Mesenteric fat pad (tissue), 1 donor: ENCODE results near the gene FCHSD1. TPM values are rescaled to one million over a fixed set of nuclear protein-coding genes. Genes with fewer than 3 reads are reported as not detected.

Experiments
- DNase-seq: peaks from one replicate; pipeline ENCODE4 v3.0.0-alpha.2; 2020; ENCODE audit warnings: low spot score
- long read RNA-seq: library from polyadenylated mRNA; unstranded; transcript quantifications from one replicate; pipeline ENCODE4 v2.0.0, GENCODE V29; 2020
- total RNA-seq: library from RNA; stranded (reverse); fragmentation: NEBNext Ultra II Directional; extraction: Animal tissue kit (Norgen Biotek cat#: 25700); gene quantifications from one replicate; pipeline ENCODE4 v1.2.1, GENCODE V29; 2021
- donor health status: DM: yes; HTN: yes; CAD: no.

The FCHSD1 gene
- total RNA-seq = 11.5 TPM
- long read RNA-seq, partial matches to known transcripts = 0 of 10 reads
- long read RNA-seq, other reads (novel, unspliced or antisense) = 10 of 10 reads

GRCh38 chr5:141650851-141651727 is at the start of gene FCHSD1:
Gene FCHSD1, minus strand, starts transcription at chr5:141651418. Its CDS starts 50 bp downstream, at chr5:141651368.
- DNase-seq = peak; percentile 97

DNA sequence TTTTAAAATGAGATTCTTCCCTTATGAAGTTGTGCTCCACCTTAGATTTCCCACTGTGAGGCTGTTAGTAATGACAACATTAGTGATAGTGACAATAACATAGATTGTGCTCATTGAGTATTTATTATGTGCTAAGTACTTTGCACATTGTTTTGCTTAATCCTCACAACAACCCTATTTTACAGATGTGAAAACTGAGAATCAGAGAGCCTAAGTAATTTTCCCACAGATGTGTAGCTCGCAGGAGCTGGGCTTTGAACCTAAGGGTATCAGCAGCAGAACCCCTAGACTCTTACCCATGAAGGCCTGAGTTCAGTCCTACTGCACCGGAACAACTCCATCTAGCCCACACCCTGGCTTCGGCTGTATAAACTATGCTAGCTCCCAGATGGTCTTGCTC is 46.4 kb upstream of the FCHSD1 start:
- DNase-seq = no peak

DNA sequence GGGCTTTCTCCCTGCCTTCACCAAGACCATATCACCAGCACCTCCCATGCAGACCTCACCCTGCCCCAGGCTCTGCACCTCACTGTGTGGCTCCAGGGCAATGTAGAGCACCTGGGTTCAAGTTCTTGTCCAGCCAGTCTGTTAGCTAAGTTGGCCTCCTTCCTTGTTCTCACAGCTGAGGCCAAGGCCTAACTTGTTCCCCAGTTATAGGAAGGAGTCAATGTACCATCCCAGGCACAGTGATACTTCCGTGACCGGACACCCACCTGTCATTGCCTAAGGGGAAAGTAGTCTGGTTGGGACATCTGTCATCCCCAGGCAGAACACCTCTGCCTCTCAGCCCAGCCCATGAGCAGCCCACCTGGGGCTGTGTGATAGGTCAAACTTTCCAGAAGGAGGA is 45.2 kb upstream of the FCHSD1 start:
- DNase-seq = no peak

GRCh38 chr5:141695627-141696215 is 44.5 kb upstream of the FCHSD1 start:
- no peak for DNase-seq

- DNase-seq = no peak
Observed at GRCh38 chr5:141694479-141694878, 43.3 kb upstream of the FCHSD1 start.

GRCh38 chr5:141692919-141693725 is 41.9 kb upstream of the FCHSD1 start:
- DNase-seq = no peak

DNA sequence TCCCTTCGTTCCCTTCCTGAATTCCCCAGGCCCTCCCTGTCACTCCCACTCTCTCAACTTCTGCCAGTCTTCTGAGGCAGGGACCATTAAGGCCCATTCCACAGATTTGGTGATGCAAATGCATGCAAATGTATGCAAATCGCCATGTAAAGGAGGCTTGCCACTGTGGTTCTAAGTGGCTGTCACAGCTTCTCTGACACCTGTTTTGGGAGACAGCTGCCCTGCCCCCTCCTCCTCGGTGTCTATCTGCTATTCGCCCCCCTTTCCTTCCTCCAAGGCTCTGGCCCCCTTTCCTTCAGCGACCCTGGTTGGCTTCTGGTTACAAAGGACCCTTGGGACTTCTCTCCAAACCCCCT is 41.3 kb upstream of the FCHSD1 start:
- DNase-seq = no peak

GRCh38 chr5:141691867-141692532 is 40.8 kb upstream of the FCHSD1 start:
- DNase-seq = peak; percentile 94

- DNase-seq = no peak
Observed at GRCh38 chr5:141691286-141691866, 40.2 kb upstream of the FCHSD1 start.

GRCh38 chr5:141686648-141687416 is 35.6 kb upstream of the FCHSD1 start:
- DNase-seq = no peak

DNA sequence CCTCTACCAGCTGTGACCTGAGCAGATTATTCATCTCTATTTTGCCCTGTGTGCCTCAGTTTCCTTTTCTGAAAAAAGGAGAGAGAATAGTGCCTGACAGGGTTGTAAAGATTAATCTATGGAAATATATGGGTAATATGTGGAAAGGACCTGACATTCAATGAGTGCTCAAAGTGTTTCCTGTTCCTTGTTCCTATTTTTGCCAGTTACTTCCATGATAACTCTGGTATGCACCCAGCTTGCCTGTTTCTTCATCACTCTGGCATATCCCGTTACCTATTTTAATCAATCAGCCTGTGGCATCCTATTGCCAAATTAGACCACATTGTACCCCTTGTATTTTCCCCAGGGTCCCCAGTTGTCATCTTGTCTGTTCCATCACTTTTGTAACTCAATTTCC is 34.4 kb upstream of the FCHSD1 start:
- no peak for DNase-seq

GRCh38 chr5:141683596-141684141 is 32.5 kb upstream of the FCHSD1 start:
- DNase-seq = no peak

- peak; percentile 94 for DNase-seq
Observed at GRCh38 chr5:141681695-141682641, 30.8 kb upstream of the FCHSD1 start, which contains the start of gene ARAP3. Gene ARAP3, minus strand, starts transcription at chr5:141682230. Its CDS starts 1,744 bp downstream, at chr5:141680486.

- DNase-seq = no peak
Observed at GRCh38 chr5:141681295-141681694, 30.1 kb upstream of the FCHSD1 start.

- no peak for DNase-seq
Observed at GRCh38 chr5:141680751-141681201, 29.6 kb upstream of the FCHSD1 start.

GRCh38 chr5:141680178-141680577 is 29.0 kb upstream of the FCHSD1 start:
- no peak for DNase-seq

GRCh38 chr5:141677415-141677814 is 26.2 kb upstream of the FCHSD1 start:
- no peak for DNase-seq

DNA sequence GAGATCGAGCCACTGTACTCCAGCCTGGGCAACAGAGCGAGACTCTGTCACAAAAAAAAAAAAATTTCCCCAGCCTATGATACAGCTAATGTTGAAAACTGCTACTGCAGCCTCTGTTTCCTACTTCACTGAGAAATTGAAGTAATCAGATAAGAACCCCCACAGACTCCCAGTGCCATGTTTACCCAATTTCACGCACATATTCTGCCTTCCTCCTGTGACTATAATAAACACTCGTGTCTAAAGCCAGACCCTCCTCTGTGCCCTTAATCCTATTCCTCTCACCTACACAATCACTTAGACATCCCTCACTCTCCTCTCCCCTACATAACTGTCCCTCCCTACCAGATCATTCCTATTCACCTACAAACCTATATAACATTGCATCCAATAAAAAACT is 24.5 kb upstream of the FCHSD1 start:
- DNase-seq = no peak
